Vagina (tissue), 2 donors: ENCODE data around the gene PRKCE.

Experiments used
- POLR2A ChIP-seq, 2 donors: fragments of 450-650 bp; IDR thresholded peaks; one replicate each; pipeline ENCODE4 v1.6.1; 2017; ENCODE audit warnings: antibody characterized with exemption in 2 of 2, mild to moderate bottlenecking in 2 of 2, moderate library complexity in 2 of 2
- TF ChIP-seq, protein P1 (sequence below), 3 experiments: fragments of 450-650 bp in 2 of 3; fragments of 200-600 bp in 1 of 3; sonication (generic) in 1 of 3; IDR thresholded peaks; one replicate each; pipeline ENCODE4 v1.5.1; 2017 to 2019; ENCODE audit warnings: antibody characterized with exemption in 3 of 3, mild to moderate bottlenecking in 2 of 3, moderate library complexity in 2 of 3

DNA sequence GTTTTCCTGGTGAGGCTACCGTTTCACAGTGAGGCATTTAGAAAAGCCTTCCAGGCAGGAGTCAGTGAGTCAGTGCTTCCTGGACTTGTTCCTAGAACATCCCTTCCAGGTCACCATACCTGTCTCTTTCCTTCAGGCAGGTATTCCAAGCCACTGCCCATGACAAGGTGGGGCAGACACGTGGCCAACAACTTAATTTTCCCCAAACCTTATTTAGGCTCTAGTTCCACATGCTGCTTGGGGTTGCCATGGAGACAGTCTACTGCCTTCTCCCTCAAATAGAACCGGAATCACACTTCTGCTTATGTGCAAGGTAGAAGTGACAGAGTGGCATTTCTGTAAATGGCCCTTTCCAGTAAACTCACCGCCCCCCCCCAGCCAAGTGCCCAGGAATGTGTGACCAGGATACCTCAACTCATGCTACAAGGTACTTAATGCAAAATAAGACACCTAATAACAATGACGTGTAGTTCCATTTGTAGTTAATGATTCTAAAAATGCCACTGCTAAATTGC lies 258.3 kb downstream of the PRKCE start:
- TF ChIP-seq, protein P1, sequence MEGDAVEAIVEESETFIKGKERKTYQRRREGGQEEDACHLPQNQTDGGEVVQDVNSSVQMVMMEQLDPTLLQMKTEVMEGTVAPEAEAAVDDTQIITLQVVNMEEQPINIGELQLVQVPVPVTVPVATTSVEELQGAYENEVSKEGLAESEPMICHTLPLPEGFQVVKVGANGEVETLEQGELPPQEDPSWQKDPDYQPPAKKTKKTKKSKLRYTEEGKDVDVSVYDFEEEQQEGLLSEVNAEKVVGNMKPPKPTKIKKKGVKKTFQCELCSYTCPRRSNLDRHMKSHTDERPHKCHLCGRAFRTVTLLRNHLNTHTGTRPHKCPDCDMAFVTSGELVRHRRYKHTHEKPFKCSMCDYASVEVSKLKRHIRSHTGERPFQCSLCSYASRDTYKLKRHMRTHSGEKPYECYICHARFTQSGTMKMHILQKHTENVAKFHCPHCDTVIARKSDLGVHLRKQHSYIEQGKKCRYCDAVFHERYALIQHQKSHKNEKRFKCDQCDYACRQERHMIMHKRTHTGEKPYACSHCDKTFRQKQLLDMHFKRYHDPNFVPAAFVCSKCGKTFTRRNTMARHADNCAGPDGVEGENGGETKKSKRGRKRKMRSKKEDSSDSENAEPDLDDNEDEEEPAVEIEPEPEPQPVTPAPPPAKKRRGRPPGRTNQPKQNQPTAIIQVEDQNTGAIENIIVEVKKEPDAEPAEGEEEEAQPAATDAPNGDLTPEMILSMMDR (IDR thresholded peaks at IDR 0.05): no peak
- no peak for TF ChIP-seq POLR2A (IDR thresholded peaks at IDR 0.05)
